Endodermal cell (in vitro differentiated cells): Measurements from ENCODE around the gene FBH1. TPM values are rescaled to one million over a fixed set of nuclear protein-coding genes. Genes with fewer than 3 reads are reported as not detected.

Source experiments
- DNase-seq: peaks from one replicate; pipeline ENCODE4 v3.0.0-alpha.2; 2017
- H3K27ac ChIP-seq: 2 replicates; pipeline ENCODE4 v1.5.1; 2013; ENCODE audit warnings: mild to moderate bottlenecking, low read depth, low read length, moderate library complexity
- H3K27me3 ChIP-seq: 2 replicates; pipeline ENCODE4 v1.6.1; 2013; ENCODE audit warnings: mild to moderate bottlenecking, low read length, moderate library complexity; ENCODE audit not compliant: insufficient read depth, control insufficient read depth, poor library complexity, severe bottlenecking
- H3K36me3 ChIP-seq: 2 replicates; pipeline ENCODE4 v1.7.0; 2013; ENCODE audit warnings: mild to moderate bottlenecking, low read length, moderate library complexity; ENCODE audit not compliant: control insufficient read depth, insufficient read depth
- H3K4me1 ChIP-seq: one replicate; pipeline ENCODE4 v1.7.0; 2013; ENCODE audit warnings: low read length; ENCODE audit not compliant: control insufficient read depth, insufficient read depth
- H3K4me3 ChIP-seq: 2 replicates; pipeline ENCODE4 v1.5.1; 2013; ENCODE audit warnings: mild to moderate bottlenecking, low read length, moderate library complexity
- H3K9ac ChIP-seq: 2 replicates; pipeline ENCODE4 v1.6.1; 2013; ENCODE audit warnings: mild to moderate bottlenecking, low read length, moderate library complexity; ENCODE audit not compliant: poor library complexity, severe bottlenecking; ENCODE audit errors: extremely low read depth
- H3K9me3 ChIP-seq: 2 replicates; pipeline ENCODE4 v1.6.1; 2013; ENCODE audit warnings: mild to moderate bottlenecking, low read length, moderate library complexity; ENCODE audit not compliant: control insufficient read depth
- H3K27ac Mint-ChIP-seq: 2 replicates; pipeline ENCODE4 v1.8.0; 2020; ENCODE audit warnings: mixed read lengths
- H3K27me3 Mint-ChIP-seq: 2 replicates; pipeline ENCODE4 v1.8.0; 2021; ENCODE audit warnings: mild to moderate bottlenecking, mixed read lengths; ENCODE audit not compliant: insufficient read depth
- H3K36me3 Mint-ChIP-seq: 2 replicates; pipeline ENCODE4 v1.8.0; 2020; ENCODE audit warnings: low read depth, mixed read lengths
- H3K4me1 Mint-ChIP-seq: 2 replicates; pipeline ENCODE4 v1.8.0; 2020; ENCODE audit warnings: mixed read lengths
- H3K4me3 Mint-ChIP-seq: 2 replicates; pipeline ENCODE4 v1.8.0; 2020; ENCODE audit warnings: mild to moderate bottlenecking, moderate library complexity, mixed read lengths
- H3K9me3 Mint-ChIP-seq: 2 replicates; pipeline ENCODE4 v1.8.0; 2020; ENCODE audit warnings: mild to moderate bottlenecking, mixed read lengths
- CTCF ChIP-seq: fragments of 200-600 bp; sonication (generic); conservative IDR thresholded peaks from 2 replicates; pipeline ENCODE4 v1.5.0; 2021; ENCODE audit warnings: antibody characterized with exemption, mild to moderate bottlenecking
- WGBS, 2 experiments: methylation state at CpG; one replicate each; pipeline versions ENCODE4 v1.1.5 to v1.1.7; 2013; ENCODE audit warnings: missing lambda C conversion rate in 2 of 2, mixed read lengths in 1 of 2; ENCODE audit not compliant: insufficient coverage in 1 of 2, insufficient read length in 1 of 2; 5-methylcytosine and 5-hydroxymethylcytosine counted together
- total RNA-seq, 2 donors: library from RNA; stranded (reverse); fragmentation: NEBNext Ultra II Directional in 1 of 2; extraction: Animal tissue kit (Norgen Biotek cat#: 25700) in 1 of 2; gene quantifications; 2 replicates in 1 of 2; 3 replicates in 1 of 2; pipeline ENCODE4 v1.2.1, GENCODE V29; 2021

Gene FBH1
- total RNA-seq, 2 donors from 2014 or later: 61.1 to 71.6 TPM

DNA sequence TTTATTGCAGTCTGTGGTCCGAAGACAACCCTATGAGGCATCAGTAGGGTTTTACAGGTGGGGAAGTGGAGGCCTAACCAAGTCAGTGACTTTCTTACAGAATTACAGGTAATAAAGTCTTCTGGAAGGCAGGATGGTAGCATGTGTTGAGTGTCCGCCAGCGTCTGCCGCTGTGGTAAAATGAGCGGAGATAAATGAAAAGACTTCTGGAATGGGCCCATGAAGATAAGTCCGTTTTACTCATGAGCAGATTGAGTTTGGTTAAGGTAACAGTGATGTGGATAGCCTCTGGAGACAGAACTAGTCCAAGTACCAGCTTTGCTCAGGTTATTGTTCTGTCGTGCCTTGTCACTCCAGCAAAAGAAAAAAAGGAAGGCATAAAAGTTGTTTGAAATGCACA, 966 bp downstream of the FBH1 start:
- H3K36me3 Mint-ChIP-seq: peaks cover 32% of the 10 kb centered on the region
- Histone ChIP-seq H3K27me3 (no peaks in the 10 kb centered on the region), H3K9me3 (no peaks in the 10 kb centered on the region), H3K9ac (peak overlapping the region; percentile 42), H3K36me3 (peaks cover 41% of the 10 kb centered on the region), H3K4me1 (peaks cover 9% of the 10 kb centered on the region), H3K4me3 (peak overlapping the region; percentile 89), H3K27ac (no peak overlapping the region)
- WGBS, 2 experiments: 86 to 94% methylated on average over 6 to 7 of the region's 7 CpGs
- DNase-seq: no peak
- no peaks in the 10 kb centered on the region for H3K9me3 Mint-ChIP-seq
- TF ChIP-seq CTCF: no peak
- H3K27me3 Mint-ChIP-seq: no peaks in the 10 kb centered on the region
- H3K27ac Mint-ChIP-seq: peak overlapping the region; percentile 90
- H3K4me3 Mint-ChIP-seq: peak overlapping the region; percentile 84
- peaks cover 51% of the 10 kb centered on the region for H3K4me1 Mint-ChIP-seq

- H3K9me3 Mint-ChIP-seq: no peaks in the 10 kb centered on the region
- H3K27me3 Mint-ChIP-seq: no peaks in the 10 kb centered on the region
- H3K9ac ChIP-seq: no peak overlapping the region
- no peaks in the 10 kb centered on the region for H3K9me3 ChIP-seq
- H3K4me1 Mint-ChIP-seq: peaks cover 56% of the 10 kb centered on the region
- no peak for DNase-seq
- H3K27ac ChIP-seq: no peak overlapping the region
- H3K36me3 ChIP-seq: peaks cover 35% of the 10 kb centered on the region
- no peak for TF ChIP-seq CTCF
- 96 to 100% methylated on average over 6 to 8 of the region's 8 CpGs for whole genome bisulfite sequencing, 2 experiments
- H3K36me3 Mint-ChIP-seq: peaks cover 33% of the 10 kb centered on the region
- peaks cover 15% of the 10 kb centered on the region for H3K4me1 ChIP-seq
- H3K27ac Mint-ChIP-seq: no peak overlapping the region
- peak overlapping the region; percentile 56 for H3K4me3 ChIP-seq
- peak overlapping the region; percentile 84 for H3K4me3 Mint-ChIP-seq
- no peaks in the 10 kb centered on the region for H3K27me3 ChIP-seq
Observed at GRCh38 chr10:5892007-5892406, 2.0 kb downstream of the FBH1 start.

GRCh38 chr10:5893321-5893720, 3.3 kb downstream of the FBH1 start:
- H3K4me3 Mint-ChIP-seq: no peak overlapping the region
- peaks cover 39% of the 10 kb centered on the region for H3K36me3 Mint-ChIP-seq
- H3K9me3 Mint-ChIP-seq: peaks cover 8% of the 10 kb centered on the region
- peak overlapping the region; percentile 73 for H3K27ac Mint-ChIP-seq
- Histone ChIP-seq H3K9ac (no peak overlapping the region), H3K27me3 (no peaks in the 10 kb centered on the region), H3K4me3 (no peak overlapping the region), H3K4me1 (peaks cover 10% of the 10 kb centered on the region), H3K9me3 (peaks cover 9% of the 10 kb centered on the region), H3K36me3 (peaks cover 46% of the 10 kb centered on the region), H3K27ac (no peak overlapping the region)
- H3K4me1 Mint-ChIP-seq: peaks cover 46% of the 10 kb centered on the region
- DNase-seq: no peak
- no peaks in the 10 kb centered on the region for H3K27me3 Mint-ChIP-seq
- TF ChIP-seq CTCF: no peak
- WGBS, 2 experiments: 89 to 93% methylated on average over 1 to 2 of the region's 2 CpGs
